NT2/D1 (cell line): ENCODE measurements around the gene ANKRD2.

ENCODE experiments used
- SUZ12 ChIP-seq: IDR thresholded peaks from 2 replicates; pipeline ENCODE4 v1.6.1; 2011; ENCODE audit not compliant: insufficient read length, insufficient read depth; ENCODE audit errors: extremely low read depth
- YY1 ChIP-seq: IDR thresholded peaks from 2 replicates; pipeline ENCODE4 v1.6.1; 2011; ENCODE audit not compliant: insufficient read length, insufficient read depth
- ZNF274 ChIP-seq: IDR thresholded peaks from 2 replicates; pipeline ENCODE4 v1.6.1; 2011; ENCODE audit warnings: mild to moderate bottlenecking, low read depth, low read length

DNA sequence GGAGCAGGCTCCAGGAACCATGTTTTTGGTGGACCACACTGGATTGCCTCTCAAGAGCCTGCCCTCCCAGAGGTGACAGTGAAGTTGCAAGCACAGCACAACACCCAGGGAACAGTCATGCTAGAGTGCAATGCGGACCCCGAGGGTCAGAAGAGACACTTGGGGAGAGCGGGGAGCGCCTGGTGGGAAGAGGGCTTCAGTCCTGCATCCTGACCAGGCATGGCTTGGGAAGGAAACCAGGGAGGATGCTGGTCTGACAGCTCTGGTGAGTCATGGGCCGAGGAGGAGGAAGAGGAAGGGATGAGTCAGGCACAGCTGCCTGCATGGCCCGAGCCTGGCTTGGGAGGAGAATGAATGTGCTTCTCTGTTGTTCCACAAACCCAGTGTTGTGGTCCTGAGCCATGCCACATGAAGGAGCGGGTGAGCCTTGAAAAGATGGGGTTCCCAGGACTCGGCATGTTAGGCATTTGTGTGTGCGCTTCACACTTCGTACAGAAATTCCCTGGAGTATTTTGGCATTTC, 29.5 kb upstream of the ANKRD2 start:
- no peak for TF ChIP-seq YY1
- TF ChIP-seq SUZ12, result no peak
- TF ChIP-seq ZNF274, result no peak
